OCI-LY3 (cell line): ENCODE data around the gene SDK1.

ENCODE experiments used
- EZH2phosphoT487 ChIP-seq: fragments of 200-600 bp; shearing (Covaris generic); IDR thresholded peaks from 2 replicates; pipeline ENCODE4 v1.6.1; 2018; ENCODE audit warnings: antibody characterized with exemption, mixed run types, low read depth
- TF ChIP-seq, protein P1 (sequence below): fragments of 200-600, 300-600 bp; sonication (generic); IDR thresholded peaks from 2 replicates; pipeline ENCODE4 v1.5.1; 2014; ENCODE audit warnings: antibody characterized with exemption, low read length, low read depth

GRCh38 chr7:4268040-4268965 is 967.3 kb downstream of the SDK1 start:
- TF ChIP-seq, protein P1, sequence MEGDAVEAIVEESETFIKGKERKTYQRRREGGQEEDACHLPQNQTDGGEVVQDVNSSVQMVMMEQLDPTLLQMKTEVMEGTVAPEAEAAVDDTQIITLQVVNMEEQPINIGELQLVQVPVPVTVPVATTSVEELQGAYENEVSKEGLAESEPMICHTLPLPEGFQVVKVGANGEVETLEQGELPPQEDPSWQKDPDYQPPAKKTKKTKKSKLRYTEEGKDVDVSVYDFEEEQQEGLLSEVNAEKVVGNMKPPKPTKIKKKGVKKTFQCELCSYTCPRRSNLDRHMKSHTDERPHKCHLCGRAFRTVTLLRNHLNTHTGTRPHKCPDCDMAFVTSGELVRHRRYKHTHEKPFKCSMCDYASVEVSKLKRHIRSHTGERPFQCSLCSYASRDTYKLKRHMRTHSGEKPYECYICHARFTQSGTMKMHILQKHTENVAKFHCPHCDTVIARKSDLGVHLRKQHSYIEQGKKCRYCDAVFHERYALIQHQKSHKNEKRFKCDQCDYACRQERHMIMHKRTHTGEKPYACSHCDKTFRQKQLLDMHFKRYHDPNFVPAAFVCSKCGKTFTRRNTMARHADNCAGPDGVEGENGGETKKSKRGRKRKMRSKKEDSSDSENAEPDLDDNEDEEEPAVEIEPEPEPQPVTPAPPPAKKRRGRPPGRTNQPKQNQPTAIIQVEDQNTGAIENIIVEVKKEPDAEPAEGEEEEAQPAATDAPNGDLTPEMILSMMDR: no peak
- no peak for TF ChIP-seq EZH2phosphoT487
